HG03571 (cell line): ENCODE data around the gene GMNC.
A peak's percentile ranks its signal among the peaks of the same experiment; 100 is the strongest.
"Not testable (repeated sequence)": the region's sequence is repeated elsewhere in the genome, so short reads cannot be mapped to it uniquely, and the experiment has no call there.

ENCODE experiments used
- ATAC-seq: cut with Tn5 transposase; IDR thresholded peaks from one replicate; pipeline ENCODE4 v1.9.1; 2021; ENCODE audit not compliant: unreplicated experiment

Gene GMNC, protein sequence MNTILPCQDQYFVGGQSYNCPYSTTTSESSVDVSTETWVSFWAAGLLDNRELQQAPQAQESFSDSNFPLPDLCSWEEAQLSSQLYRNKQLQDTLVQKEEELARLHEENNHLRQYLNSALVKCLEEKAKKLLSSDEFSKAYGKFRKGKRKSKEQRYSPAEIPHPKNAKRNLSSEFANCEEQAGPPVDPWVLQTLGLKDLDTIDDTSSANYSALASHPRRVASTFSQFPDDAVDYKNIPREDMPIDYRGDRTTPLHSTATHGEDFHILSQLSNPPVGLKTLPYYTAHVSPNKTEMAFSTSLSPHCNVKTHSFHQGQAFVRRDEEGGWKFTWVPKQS

DNA sequence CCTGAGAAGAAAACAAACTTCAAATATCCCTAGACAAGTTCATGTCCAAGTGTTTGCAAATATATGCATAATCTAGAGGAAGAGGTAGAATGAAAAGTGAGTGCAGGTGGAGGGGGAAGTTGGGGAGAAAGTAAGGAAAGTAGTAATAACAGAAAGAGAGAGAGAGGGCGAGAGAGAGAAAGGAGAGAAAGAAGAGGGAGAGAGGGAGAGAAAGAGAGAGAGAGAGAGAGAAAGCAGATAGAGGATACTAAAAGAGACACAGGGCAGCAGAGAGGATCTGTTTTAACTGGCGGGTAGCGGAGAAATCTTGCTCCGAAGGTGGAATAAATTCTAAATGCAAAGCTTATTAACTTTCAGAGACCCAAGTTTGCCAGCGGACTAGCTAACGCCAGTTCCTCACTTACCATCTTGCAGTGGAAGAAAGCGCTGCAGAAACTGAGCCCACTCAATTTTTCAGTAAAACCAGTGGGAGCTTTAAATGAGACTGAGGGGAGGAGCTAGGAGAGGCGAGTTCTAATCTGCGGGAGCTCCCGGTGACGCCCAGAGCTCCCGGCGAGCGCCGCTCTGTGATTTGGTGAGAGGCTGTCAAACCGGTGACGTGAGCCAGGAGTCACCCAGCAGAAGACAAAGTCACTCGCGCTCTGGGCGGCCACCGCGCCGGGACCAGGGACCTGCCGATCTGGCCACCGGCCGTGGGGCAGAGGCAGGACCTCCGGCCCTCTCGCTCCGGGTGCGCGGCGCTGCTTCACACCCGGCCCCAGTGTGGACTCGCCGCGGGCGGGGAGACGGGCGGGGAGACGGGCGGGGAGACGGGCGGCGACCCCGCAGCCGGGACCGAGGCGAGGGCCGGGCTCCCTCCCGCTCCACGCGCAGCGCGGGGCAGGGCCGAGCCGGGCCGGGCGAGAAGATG, at the start of gene GMNC:
Gene GMNC, minus strand, starts transcription at position 486 of the 910 bp plus-strand sequence. Its CDS starts 79 bp downstream, at position 407.
- peak; percentile 83 for ATAC-seq

DNA sequence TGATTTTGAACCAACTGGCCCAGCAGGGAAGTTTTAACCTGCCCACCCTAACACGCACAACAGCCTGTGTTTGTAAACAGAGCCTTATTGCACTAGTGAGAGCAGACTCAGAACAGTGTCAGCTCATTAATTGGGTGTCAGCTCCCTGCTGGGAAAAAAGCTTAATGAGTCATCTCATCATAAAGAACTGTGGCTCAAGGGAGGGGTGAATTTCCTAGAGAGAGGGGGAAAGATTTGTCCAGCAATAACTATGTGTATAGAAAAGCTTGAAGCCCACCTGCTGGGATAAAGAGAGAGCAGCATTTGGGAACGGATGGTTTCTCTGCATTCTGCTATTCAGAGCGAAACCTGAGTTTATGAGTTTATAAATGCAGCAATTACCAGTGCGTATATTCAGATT, 48.9 kb upstream of the GMNC start:
- ATAC-seq, result no peak

DNA sequence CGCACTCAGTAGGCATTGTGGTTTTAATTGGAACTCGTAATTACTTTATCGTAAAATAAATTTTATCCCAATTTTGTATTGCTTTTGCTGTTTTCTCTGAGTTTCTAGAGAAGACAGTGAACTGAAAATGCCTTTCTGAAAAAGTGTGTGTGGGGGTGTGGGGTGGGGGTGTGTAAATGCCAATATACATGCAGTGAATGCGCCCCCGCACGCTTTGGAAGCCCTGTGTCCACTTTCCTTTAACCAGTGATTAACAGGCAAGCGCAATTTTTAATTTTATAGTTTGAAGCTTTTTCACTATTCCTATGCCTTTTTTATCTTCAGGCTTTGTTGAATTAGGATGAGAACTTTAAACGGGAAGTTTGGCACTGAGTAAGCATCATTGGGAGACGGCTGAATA, 47.4 kb upstream of the GMNC start:
- ATAC-seq, result no peak

DNA sequence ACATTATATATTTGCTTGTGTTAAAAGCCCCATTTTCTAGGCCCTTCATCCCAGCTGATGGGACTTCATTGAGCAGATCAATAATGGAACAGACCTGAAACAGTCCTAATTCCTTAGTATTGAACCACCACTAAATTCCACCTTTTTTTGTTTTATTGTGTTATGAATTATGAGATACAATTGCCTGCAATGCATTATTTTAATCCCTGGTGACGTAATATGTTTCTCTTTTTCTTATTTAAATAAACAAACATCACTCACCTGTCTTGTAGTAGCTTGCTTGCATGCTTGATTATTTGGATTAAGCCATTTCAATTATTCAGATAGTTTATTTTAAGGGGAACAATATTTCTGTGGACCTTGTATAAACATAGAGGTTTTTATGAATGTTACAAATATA, 40.7 kb upstream of the GMNC start:
- no peak for ATAC-seq

DNA sequence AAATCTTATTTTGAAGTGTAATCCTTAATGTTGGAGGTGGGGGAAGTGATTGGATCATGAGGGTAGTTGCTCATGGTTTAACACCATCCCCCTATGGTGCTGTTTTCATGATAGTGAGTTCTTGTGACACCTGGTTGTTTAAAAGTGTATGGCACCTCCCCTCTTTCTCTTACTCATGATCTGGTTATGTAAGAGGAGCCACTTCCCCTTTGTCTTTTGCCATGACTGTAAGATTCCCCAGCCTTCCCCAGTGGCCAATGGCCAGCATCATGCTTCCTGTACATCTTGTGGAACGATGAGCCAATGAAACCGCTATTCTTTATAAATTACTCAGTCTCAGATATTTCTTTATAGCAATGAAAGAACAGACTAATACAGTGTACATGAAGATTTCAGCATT, 39.8 kb upstream of the GMNC start:
- no peak for ATAC-seq

DNA sequence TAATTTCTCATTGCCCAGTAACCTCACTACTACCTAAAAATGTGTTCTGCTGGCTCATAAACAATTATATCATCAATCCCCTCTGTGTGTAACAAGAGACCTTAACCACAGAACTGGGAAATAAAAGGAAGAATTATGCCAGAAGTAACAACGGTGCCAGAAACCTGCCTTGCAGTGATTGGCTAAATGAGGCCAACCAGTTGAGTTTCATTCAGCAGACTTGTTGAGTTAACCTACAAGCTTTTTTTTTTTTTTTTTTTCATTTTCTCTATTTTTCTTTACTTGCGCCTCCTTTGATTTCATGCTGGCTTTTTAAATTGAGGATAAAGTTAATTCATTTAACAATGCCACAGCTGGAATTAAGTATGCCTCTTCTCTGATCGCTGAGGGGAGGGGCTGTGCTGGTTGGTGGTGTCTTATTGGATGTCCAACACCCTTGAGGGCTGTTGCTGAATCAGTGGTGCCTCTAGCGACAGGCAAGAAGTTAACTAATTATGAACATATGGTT, 30.0 kb upstream of the GMNC start:
- ATAC-seq, result no peak

DNA sequence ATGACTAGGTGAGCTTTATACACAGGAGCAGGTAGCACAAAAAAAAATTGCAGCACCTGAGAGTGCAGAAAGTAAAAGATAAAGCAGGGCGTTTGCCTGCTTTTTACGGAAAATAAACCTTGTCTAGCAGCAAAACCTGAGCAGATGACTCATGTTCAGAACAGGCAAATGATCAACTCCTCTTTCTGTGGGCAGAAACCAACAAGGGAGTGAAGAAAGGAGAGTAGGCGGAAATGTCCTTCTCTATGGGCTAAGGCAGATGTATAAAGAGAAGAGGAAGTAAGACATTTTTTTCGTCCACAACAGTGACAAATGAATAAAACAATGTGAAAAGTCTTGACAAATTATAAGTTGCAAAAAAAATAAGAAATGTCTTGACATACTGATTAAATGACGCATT, 24.5 kb upstream of the GMNC start:
- ATAC-seq, result no peak

DNA sequence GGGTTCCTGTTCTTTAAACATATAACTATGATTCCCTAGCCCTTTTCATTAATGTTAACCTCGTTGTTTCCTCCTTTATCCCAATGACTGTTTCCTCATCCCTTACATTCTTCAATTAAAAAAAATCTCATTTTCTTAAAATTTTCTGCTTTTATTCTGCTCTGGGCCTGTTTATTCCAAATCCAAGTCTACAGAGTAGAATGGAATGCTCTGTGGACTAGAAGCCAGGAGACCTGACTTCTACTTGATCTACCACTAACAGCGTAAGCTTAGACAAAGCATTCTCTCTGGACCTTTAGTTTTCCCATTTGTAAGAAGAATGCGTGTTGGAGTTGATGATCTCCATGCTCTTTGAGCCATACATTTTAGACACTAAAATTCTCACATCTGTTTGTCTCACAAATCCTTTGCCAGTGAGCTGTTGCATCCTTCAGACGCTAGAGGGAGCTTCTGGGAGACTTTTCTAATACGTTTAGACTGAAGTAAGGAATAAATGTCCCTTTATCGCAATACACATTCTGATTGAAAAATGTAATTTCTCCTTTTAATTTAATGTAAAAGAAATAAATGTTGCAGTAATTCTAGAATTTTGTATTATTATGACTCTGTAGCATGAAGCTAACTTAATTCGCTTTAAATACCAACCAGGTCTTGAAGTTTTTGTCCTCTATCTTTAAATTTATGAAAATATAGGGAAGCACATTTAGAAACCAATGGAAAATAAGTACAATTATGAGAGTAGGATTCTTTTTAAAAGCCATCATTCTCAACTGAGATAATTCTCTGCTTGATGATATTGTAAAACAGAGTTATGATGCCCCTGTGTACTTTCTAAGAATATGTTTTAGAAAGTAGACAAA, 21.7 kb upstream of the GMNC start:
- ATAC-seq, result peak; percentile 75

DNA sequence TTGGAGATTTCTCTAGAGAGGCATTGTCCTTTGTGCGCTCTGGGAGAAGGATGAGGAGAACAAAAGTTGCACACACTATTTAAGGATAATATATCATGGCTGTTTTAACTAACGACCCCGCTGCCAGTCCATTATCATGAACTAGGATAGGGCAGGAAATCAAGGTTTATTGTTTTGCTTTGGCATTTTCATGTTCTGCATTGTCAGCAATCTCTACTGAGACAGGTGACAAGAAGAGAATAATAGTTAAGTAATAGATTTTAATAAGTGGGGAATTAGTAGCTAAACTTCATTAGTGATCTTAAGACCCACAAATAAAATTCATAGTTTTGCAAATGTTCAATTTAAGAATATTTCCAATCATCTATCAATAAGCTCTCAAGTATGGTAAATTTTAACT, 20.6 kb upstream of the GMNC start:
- no peak for ATAC-seq

DNA sequence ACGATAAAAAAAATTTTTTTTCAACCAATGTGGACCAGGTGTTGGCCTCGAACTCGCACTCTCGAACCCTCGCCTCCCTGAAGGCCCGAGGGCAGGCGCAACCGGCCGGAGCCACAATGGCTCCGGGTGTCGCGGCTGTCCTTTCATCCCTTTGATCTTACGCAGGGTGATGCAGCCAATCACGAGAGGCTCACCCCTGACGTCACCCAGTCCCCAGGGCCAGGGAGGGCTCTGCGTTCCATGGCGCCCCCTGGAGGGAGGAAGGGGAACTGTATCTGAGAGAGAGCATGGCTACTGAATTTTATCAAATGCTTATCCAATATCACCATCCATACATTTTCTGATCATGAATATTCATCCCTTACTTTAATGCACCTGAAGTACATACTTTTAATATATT, 15.4 kb upstream of the GMNC start:
- ATAC-seq, result no peak

DNA sequence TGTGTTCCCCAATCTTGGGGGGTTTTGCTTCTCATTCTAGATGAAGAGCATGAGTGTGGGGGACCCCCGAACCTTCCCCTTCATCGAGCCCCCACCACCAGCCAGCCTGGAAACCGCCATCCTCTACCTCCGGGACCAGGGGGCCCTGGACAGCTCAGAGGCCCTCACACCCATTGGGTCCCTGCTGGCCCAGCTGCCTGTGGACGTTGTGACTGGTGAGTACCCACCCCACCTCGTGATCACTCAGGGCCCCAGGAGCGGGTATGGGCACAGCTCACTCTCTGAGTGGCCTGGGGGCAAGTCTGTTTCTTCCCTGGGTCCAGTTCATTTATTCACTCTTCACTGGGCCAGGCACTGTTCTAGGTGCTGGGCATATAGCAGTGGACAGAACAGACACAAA, 13.9 kb upstream of the GMNC start:
- ATAC-seq, result not testable (repeated sequence)

DNA sequence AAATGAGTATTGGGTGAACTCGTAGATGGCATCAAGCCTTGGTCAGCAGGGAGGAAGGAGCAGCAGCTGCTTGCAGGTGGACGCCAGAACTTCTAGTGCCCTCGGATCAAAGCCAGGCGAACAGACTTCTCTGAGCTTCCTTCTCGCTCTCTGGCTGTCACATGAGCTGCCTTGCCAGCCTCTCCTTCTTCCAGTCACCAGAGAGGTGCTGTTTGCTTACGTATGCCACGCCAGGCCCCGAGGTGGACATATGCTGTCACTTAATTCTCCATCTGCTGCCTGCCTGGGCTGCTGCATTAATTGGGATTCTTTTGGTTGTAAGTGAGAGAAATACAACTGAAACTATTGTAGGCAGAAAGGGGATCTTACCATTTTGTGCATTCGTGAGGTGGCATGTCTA, 12.6 kb upstream of the GMNC start:
- not testable (repeated sequence) for ATAC-seq

DNA sequence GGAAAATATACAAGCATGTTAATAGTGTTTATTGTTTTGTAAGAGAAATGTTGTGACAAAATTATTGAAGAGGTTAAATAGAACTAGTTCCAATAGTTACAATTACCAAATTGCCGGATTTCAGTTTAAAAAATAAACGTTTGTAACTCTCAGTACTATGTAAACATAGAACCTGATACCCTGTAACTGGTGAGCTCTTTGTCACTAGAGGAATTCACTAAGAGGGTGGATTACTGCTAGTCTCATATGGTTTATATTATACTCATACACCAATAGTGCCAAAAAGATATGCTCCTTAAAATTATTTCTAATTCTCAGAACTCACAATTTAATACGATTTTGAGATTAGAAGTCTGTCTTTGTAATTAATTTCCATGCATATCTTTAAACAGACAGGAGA, 7.6 kb upstream of the GMNC start:
- ATAC-seq, result no peak

DNA sequence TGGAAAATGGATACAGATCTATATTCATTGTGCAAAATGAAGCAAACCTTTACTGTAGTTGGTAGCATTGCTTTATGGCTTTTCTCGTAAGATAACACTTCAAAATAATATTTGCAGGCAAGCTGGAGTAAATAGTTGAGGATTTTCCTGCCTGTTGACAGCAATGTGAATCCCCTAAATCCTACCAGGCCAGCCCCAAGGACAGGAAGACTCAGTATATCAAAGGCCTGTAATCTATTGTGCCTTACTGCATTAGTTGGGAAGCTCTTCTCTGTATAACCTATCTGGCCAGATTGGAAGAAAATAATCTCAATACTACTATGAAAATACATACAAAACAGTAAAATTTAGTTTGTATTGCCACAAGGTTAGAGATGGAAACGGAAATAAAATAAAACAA, 4.6 kb upstream of the GMNC start:
- no peak for ATAC-seq

DNA sequence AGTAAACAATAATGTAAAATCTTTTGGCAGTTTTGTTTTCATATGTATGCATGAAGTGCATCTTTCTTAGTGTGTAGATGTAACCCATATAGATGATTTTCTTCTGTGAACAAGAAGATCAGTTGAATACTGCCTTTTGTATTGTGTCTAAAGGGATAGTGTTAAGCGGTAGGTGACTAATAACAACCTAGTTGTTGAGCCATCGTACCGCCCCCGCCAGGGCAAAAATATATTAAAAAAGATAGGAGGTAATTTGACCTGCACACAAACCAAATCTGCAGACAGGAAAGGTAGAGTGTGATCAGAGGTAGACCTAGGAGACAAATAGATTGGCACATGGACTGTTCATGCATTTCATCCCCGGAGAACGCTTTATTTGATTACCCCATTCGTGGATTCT, 3.3 kb upstream of the GMNC start:
- no peak for ATAC-seq

DNA sequence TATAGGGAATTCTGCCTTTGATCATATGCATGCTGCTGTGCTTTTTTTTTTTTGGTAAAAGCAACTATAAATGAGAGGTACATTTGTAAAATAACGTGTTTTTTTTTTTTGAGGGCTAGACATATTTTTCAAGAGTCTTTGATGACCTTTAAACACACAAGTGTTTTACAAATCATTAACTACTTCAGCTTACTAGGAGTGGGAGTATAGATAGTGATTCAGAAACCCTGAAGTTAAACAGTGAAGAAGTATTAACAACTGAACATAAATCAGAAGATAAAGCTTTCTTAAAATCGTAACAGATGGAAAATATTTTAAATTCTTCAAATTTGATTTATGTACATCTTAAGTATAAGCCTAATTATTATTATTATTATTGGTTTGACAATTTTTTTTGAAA, 2.9 kb upstream of the GMNC start:
- no peak for ATAC-seq

DNA sequence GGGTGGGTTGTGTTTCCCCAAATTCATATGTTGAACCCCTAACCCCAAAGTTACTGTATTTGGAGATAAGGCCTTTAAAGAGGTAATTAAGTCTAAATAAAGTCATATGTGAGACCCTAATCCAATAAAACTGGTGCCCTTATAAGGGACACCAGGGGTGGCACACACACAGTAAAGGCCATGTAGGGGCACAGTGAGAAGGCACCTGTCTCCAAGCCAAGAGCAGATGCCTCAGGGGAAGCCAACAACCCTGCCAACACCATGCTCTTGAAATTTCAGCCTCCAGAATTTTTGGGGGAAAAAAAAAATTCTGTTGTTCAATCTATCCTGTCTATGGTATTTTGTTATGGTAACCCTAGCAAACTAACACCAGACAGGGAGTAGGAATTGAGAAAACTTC, 1.5 kb upstream of the GMNC start:
- ATAC-seq, result no peak

DNA sequence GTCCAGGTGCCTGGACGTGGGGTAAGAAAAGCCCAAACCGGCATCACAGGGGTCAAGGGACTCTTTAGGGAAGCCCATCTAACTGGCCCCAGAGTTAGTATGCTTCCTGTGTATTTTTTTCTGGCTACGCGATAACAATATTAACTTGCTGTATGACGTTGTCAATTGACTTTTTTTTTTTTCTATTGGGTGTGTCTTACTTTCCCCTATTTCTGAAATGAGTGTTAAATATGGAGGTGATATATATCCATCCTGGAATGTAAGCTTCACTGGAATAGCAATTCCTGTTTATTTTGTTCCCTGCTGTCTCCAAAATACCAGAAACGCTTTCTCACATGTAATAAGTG, 598 bp upstream of the GMNC start:
- no peak for ATAC-seq

DNA sequence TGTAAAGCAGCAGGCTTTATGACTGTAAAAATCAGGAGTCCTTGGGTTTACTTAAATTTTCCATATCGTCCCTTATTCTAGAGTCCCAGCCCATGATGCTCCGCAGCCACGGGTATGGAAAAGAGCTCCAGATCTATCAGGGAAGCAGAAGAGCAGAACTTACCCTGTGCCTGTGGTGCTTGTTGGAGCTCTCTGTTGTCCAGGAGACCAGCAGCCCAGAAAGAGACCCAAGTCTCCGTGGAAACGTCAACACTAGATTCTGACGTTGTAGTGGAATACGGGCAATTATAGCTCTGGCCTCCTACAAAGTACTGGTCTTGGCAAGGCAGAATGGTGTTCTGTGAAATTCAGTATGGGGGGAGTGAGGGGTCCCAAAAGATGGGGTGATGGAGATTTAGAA, 2.0 kb downstream of the GMNC start:
- no peak for ATAC-seq

DNA sequence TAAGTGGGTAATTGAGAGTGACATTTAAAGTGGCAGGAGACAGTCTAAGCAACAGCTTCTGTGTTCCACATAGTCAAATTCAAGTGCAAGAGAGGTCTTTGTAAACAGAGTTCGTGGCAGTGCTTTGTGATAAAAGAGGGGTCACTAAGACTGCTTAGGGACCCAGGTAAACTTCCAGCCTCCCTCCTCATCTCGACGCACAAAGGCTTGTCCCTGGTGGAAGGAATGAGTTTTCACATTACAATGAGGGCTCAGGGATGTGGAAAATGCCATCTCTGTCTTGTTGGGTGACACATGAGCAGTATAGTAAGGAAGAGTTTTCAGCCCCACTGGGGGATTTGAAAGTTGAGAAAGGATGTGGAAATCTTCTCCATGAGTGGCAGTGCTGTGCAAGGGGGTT, 7.3 kb downstream of the GMNC start:
- no peak for ATAC-seq

DNA sequence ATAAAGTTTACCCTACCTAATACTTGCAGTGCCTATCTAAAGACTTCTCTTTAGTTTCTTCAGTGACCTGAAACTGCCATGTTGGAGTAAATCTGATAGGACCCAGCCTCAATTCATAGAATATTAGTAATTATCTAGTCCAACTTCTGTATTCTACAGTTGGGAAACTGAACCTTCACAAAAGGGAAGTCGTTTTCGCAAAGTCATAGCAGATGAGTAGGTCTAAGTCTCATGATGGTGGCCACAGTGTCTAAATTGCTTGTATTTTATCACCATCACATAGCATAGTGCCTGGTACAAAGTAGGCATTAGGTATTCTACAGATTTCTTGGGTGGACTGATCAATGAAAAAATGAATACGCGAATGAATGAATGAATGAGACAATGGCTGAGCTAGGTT, 8.4 kb downstream of the GMNC start:
- ATAC-seq, result no peak
